KBM-7 (cell line): Measurements from ENCODE around the gene KBTBD2.
"Not testable (repeated sequence)": the region's sequence is repeated elsewhere in the genome, so short reads cannot be mapped to it uniquely, and the experiment has no call there.

Experiments used
- DNase-seq: peaks from one replicate; pipeline ENCODE4 v3.0.0-alpha.2; 2015
- in situ Hi-C: fragments of 300-500 bp; cut with MboI; formaldehyde crosslinking; loops from 2 replicates; pipeline ENCODE4 v1.14.3; 2020; ENCODE audit warnings: low sequenced_read_pairs, low pct_unique_long_range_greater_than_20kb, mixed read lengths

The KBTBD2 gene

DNA sequence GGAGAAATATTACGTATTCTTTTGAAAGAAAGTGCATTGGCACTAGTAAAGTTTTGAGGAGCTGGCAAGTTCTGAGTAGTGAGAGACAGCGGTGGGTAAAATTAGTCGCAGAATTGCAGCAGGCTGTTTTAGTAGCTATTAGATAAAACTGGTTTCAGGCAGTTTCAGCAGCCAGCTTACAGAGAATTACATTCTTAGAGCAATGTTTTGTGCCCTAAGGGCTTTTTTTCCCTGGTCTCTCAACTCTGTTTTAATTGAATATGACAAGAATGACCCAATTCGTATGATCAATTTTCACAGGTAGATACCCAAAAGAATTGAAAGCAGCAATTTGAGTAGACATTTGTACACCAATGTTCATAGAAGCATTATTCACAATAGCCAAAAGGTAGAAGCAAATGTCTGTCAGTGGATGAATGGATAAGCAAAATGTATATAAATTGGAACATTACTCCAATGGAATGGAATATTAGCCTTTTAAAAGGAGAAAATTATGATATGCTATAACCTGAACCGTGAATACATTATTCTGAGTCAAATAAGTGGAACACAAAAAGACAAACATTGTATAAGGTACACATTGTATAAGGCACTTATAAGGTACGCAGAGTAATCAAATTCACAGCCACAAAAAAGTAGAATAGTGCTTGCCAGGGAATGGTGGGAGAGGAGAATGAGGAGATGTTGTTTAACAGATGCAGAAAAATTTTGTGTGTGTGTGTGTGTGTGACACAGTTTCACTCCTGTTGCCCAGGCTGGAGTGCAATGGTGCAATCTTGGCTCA is 5.2 kb upstream of the KBTBD2 start:
- DNase-seq = no peak
- in situ Hi-C loops = no loop called here

DNA sequence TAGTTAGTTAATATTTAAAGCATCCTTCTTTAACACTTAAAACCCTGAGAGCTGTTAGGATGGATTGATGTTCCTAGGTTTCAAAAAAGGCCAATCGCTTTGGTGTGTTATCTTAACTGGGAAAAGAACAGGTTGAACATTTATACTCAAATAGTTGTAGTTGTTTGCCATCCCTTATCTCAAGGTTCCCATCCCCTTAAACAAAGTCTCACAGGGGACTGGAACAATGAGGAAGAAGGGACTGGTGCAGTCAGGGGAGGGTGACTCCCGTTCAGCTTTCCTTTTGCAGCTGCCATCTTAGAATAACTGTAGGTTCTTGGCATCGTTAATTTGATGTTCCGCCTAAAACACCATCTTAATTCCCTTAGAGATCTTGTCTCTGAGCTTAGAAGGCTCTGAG is 2.6 kb upstream of the KBTBD2 start:
- in situ Hi-C loops = no loop called here
- no peak for DNase-seq

GRCh38 chr7:32893722-32894121 is 2.2 kb upstream of the KBTBD2 start:
- in situ Hi-C loops = no loop called here
- no peak for DNase-seq

DNA sequence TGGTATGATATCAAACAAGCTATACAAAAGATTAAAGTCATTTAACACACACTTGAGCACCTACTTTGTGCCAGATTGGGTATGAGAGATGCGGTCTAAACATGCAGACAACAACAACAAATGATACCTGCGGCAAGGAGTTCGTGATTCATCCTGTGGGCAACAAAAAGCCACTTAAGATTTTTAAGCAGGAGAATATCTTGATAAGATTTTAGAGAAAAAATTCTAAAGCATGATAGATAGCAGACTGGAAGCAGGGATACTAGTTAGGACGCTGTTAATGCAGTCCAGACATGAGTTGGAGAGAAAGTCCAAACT is 1.6 kb upstream of the KBTBD2 start:
- in situ Hi-C loops = no loop called here
- no peak for DNase-seq

GRCh38 chr7:32892521-32893206 is 1.1 kb upstream of the KBTBD2 start:
- DNase-seq = peak; percentile 69
- in situ Hi-C loops = no loop called here

GRCh38 chr7:32891800-32892520 is 400 bp upstream of the KBTBD2 start:
- in situ Hi-C loops = no loop called here
- peak; percentile 94 for DNase-seq

DNA sequence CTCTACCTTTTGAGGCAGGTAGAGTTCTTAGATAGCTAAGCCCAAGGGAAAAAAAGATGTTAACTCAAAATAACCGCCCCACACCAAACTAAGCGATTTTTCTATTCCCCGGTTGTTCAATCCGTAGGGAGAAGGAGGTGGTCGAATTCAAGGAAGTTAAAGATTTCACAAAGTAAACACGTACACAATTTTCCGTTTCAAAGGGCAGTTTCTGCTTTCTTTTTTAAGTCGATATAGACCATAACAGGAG is 842 bp downstream of the KBTBD2 start:
- no peak for DNase-seq
- in situ Hi-C loops = no loop called here

GRCh38 chr7:32890010-32890792 is 1.4 kb downstream of the KBTBD2 start:
- DNase-seq = peak; percentile 64
- in situ Hi-C loops = no loop called here

DNA sequence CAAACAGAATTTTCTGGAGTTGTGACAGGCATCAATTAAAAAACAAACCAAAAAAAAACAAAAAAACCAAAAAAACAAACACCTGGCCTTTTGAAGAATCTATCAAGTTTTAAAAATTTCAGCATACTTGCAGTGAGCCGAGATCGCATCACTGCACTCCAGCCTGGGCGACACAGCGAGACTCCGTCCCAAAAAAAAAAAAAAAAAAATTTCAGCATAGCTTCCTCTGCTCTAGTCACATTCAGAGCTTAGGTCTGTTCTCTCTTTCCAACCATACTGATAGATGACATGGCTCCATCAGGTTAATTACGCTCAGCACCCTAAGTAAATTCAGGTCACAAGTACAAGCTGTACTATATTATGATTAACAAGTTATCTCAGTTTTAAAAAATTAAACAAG is 3.1 kb downstream of the KBTBD2 start:
- in situ Hi-C loops = no loop called here
- no peak for DNase-seq

- no peak for DNase-seq
Measured at GRCh38 chr7:32887395-32887794, 4.2 kb downstream of the KBTBD2 start.

DNA sequence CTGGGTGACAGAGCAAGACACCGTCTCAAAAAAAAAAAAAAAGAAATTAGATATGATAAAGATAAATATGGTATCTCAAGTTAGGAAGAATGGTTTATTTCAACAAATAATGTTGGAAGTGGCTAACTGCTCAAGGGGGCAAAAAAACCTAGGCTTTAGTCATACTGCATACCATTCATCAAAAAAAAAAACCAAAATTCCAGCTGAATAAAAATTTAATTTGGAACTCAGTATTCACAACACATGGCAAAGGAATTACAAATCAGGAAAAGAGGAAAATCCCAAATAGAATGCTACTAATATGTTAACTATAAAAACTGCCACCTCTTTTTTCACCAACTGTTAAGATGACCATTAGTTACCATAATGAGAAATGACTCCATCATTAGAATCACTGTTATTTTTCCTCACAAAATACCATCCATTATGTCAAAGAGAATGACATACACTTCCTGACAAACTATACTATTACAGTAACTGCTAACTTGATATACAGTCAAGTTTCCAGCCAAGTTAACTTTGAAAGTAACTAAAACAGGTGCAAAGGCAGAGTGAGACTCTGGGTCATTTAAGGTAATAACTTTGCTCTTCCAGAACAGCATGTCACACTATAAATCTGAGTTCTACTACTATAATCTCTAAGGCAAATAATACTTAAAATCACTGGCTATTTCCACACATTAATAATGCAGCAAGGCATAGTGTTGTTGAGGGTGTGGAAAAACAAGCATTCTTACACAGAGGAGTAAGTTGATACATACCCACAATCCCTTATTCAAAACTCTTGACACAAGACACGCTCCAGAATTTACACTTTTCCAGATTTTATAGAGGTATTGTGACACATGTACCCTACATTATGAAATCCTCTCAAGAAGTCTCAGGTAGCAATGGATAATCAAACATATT is 10.2 kb downstream of the KBTBD2 start:
- in situ Hi-C loops = no loop called here
- no peak for DNase-seq

More at GRCh38 chr7:32887395-32887794, 4.2 kb downstream of the KBTBD2 start:
- in situ Hi-C loops = no loop called here

GRCh38 chr7:32879460-32879859 is 12.1 kb downstream of the KBTBD2 start:
- in situ Hi-C loops = no loop called here
- peak; percentile 23 for DNase-seq

DNA sequence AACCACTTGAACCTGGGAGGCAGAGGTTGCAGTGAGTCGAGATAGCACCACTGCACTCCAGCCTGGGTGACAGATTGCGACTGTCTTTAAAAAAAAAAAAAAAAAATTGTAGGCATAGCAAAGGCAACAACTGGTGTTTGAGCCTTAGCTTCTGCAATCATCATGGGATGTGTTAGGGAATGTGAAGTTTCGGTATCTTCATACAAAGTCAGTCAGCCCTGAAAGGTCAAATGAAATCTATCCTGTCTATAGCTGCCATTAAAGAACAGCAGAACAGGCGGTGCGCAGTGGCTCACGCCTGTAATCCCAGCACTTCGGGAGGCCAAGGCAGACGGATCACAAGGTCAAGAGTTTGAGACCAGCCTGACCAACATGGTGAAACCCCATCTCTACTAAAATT is 13.5 kb downstream of the KBTBD2 start:
- DNase-seq, in situ Hi-C loops: not testable (repeated sequence)

GRCh38 chr7:32872421-32872820 is 19.1 kb downstream of the KBTBD2 start:
- in situ Hi-C loops = no loop called here
- DNase-seq = no peak

DNA sequence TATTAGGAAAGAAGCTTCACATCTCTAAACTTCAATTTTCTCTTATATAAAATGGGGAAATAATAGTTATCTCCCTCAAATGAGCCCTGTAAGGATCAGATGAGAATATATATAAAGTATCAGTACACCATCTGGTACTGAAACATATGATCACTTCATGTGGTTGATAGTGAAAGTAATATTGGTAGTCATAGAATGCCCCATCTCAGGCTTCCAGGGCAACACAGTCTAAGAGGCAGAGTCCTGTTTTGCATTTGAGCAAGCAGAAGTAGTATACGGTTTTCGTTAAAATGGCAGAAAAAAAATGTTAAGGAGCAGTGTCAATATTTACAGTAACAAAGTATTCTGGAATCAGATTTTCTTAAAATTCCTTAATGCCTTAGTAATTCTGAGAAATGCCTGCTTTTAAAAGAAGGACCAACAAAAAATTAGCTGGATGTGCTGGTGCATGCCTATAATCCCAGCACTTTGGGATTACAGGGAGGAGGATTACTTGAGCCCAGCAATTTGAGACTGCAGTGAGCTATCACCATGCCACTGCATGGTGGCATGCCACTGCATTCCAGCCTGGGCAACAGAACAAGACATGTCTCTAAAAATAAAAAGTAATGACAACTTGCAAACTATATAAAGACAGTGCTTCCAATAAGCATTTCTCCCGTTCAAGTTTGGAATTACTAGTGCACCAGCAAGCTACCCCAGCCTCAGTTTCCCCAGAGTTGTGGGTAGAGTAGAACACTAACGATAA is 19.8 kb downstream of the KBTBD2 start:
- in situ Hi-C loops = no loop called here
- no peak for DNase-seq

DNA sequence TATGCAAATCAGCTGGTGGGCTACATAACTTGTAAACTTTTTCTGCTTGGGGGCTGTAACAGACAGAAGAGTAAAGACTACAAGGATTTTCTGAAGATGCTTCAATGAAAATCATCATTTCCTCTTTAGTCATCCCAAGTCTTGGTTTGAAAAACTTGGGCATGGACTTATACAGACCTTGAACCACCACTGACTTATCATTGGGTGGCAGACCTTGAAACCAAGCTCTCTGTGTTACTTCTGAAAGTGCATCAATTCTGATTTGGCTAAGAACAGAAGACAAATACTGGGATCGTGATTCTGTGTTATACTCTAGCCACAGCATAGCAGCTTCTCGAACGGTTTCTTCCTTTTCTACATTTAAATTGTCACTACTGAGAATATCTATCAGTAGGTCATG is 21.3 kb downstream of the KBTBD2 start:
- no peak for DNase-seq
- in situ Hi-C loops = no loop called here

DNA sequence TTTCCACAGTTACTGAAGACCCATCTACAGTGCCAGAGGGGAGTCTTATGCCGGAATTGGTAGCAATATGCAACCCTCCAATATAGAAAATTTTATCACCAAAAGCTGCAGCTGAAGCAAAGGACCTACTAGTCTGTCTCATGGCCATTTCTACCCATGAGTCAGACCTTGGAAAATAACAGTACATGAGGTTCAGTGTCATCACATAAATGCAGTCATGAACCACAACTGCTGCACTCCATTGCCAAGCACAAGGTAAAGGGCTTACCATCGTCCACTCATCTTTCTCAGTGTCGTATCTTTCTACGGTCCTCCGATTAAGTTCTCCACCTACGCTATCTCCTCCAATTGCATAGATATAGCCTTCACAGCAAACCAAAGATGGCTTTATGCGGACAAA is 21.8 kb downstream of the KBTBD2 start:
- no peak for DNase-seq
- in situ Hi-C loops = no loop called here

DNA sequence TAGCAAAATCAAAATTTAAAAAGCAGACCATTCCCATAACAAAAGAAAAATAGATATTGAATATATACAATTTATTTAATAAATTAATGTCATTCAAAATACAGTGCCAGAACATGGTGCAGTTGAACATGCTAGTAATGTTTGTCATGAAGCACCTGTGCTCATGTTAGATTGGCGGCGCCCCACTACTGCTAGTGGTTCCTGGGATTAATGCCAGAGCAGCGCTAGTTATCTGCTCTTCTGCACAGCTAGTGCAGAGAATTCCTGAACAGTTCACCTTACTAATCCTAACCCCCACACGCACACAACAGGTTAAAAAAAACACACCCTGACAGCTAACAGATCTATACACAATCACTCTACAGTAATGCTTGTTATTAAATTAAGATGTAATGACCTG is 23.4 kb downstream of the KBTBD2 start:
- in situ Hi-C loops = no loop called here
- DNase-seq = no peak
